GM21717 (cell line): ENCODE results near the gene INPP5E.
"Not testable (repeated sequence)": the region's sequence is repeated elsewhere in the genome, so short reads cannot be mapped to it uniquely, and the experiment has no call there.

Experiments used
- ATAC-seq: cut with Tn5 transposase; IDR thresholded peaks from one replicate; pipeline ENCODE4 v1.9.1; 2021; ENCODE audit warnings: mild to moderate bottlenecking, moderate library complexity; ENCODE audit not compliant: unreplicated experiment

INPP5E gene

GRCh38 chr9:136430588-136431234 is 8.9 kb downstream of the INPP5E start:
- no peak for ATAC-seq

GRCh38 chr9:136429683-136430491 is 9.8 kb downstream of the INPP5E start:
- ATAC-seq: no peak

DNA sequence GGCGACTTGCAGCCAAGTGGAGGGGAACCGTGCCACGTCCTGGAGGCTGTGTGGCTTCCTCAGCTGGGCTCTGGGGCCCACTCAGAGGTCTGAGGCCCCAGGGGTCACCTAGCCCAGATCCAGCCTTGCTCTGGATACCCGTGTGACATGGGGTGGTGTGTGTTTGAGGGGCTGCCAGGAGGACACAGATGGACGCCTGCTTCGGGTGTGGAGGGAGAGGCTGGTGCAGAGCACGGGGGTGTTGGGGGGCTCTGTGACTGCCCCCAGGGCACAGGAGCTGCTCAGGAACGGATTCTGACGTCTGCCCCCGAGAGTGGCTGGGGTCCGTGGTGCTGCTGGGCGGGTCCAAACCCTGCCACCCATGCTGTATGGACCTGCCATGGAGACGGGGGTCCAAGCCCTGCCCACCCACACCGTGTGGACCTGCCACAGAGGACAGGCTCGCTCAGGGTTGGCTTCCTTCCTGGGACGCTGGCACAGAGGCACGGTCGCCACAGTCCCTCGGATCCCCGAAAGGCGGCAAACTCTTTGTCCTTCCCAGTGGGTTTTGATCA is 10.5 kb downstream of the INPP5E start:
- ATAC-seq: no peak

DNA sequence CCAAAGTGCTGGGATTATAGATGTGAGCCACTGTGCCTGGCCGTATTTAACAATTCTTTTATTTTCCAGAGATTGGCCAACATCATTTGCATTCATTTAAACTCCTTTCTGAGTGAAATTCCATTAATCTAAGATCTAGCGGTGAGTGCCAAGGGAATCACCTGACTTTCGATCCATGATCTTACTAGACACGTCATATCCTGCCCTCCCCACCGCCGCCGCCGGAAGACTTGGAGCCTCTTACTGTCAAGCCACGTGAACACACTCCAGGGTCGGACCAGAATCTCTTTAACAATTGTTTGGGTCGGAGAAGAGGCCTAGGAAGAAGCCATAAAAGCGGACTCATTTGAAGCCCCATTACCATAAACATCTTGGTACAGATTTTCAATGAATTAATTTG is 12.9 kb downstream of the INPP5E start:
- ATAC-seq: no peak

DNA sequence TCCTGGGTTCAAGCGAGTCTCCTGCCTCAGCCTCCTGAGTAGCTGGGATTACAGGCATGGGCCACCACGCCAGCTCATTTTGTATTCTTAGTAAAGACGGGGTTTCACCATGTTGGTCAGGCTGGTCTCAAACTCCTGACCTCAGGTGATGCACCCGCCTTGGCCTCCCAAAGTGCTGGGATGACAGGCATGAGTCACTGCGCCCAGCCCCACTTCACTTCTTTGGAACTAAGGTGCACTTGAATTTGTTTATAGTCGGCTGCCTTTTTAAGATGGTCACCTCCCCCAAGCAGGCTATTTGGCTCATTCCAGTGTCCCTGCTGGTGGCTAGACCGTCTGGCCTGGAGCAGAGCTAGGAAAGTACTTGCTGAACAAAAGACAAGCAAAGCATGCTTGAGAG is 14.3 kb downstream of the INPP5E start:
- ATAC-seq: not testable (repeated sequence)

- no peak for ATAC-seq
These were observed 14.8 kb downstream of the INPP5E start for GRCh38 chr9:136424750-136425362.

DNA sequence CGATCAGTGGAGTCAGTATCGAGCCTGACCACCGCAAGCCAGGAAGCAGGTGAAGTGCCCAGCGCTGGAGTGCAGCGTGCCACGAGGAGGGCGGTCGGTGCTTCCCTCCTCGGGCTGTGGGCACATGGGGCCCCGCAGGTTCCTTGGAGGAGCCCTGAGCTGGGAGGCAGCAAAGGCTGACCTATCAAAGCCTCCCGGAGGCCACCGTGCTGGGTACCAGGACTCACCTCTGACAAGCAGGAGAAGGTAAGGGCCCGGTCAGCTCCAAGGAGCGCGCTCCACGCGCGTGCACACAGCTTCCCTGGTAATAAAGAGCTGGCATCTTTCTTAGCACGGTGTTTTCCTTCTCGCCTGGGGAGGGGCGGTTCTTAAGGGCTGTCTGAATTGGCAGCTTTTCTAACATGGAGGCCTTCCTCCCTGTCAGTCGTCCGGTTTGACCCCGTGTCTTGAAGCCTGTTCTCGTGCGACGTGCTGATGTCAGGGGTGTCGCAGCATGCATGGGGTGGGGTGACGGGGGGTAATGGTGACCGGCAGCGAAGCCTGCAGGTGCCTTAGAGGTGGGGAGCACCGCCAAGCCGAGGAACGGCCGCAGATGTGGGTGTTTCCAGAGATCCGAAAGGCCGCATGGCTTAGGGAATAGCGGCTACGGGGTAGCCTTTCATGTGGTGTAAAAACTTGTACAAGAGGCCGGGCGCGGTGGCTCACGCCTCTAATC is 16.1 kb downstream of the INPP5E start:
- ATAC-seq: no peak

DNA sequence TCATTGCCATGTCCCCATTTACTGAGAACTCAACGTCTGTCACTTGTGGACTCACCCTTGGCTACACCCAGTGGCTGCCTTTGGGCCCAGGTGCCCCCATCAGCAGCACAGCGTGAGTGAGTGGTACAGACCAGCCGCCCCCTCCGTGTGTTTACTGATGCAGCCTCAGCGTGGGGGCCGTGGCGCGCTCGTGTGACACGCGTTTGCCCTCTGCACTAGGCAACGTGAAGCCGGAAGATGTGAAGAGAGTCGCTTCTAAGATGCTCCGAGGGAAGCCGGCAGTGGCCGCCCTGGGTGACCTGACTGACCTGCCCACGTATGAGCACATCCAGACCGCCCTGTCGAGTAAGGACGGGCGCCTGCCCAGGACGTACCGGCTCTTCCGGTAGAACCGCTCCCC is 16.8 kb downstream of the INPP5E start:
- ATAC-seq: no peak

GRCh38 chr9:136421791-136422190 is 17.9 kb downstream of the INPP5E start:
- ATAC-seq: no peak

DNA sequence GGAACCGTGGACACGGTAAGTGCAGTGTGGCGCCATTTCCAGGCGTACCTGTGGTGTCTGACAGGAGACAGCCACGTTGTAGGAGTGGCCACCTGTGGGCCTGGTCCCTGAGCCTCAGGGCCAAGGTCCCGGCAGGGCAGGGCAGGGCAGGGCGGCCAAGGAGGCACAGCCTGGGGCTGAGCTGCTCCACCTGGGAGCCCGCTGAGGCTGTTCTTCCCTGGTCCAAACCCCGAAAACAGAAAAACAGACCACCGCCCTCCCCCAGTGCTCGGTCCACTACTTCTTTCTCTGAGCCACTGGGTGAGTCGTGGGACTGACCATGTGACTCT is 20.6 kb downstream of the INPP5E start:
- ATAC-seq: no peak

DNA sequence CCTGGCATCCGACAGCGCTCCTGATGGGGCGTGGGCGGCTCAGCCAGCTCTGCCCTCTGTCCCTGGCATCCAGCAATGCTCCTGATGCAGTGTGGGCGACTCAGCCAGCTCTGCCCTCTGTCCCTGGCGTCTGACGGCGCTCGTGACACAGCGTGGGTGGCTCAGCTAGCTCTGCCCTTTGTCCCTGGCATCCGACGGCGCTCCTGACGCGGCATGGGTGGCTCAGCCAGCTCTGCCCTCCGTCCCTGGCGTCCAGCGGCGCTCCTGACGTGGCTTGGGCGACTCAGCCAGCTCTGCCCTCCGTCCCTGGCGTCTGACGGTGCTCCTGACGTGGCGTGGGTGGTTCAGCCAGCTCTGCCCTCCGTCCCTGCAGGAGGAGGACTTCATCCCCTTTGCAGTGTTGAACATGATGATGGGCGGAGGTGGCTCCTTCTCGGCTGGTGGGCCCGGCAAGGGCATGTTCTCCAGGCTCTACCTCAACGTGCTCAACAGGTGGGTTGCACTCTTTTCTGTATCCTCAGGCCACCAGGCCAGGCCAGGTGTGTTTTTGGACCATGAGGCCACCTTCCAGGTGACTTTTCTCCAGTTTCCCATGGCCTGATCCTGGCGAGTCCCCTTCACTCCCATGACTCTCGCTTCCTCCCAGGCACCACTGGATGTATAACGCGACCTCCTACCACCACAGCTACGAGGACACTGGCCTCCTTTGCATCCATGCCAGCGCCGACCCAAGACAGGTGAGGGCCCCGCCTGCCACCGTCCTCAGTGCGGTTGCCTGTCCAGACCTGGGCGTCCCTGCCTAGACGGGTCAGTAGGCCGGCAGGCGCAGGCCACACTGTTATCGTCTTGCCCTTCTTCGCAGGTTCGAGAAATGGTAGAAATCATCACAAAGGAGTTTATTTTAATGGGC is 21.2 kb downstream of the INPP5E start:
- ATAC-seq: no peak

DNA sequence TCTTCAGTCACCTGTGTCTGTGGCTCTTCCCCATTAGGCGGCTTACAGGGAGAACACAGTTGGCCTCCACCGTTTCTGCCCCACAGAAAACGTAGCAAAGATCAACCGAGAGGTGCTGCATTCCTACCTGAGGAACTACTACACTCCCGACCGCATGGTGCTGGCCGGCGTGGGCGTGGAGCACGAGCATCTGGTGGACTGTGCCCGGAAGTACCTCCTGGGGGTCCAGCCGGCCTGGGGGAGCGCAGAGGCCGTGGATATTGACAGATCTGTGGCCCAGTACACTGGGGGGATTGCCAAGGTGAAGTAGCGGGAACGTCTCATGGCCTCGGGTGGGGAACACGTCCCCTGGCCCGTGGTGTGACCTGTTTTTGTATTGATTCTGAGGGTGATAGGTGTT is 22.7 kb downstream of the INPP5E start:
- no peak for ATAC-seq

GRCh38 chr9:136416427-136416826 is 23.2 kb downstream of the INPP5E start:
- ATAC-seq: no peak

DNA sequence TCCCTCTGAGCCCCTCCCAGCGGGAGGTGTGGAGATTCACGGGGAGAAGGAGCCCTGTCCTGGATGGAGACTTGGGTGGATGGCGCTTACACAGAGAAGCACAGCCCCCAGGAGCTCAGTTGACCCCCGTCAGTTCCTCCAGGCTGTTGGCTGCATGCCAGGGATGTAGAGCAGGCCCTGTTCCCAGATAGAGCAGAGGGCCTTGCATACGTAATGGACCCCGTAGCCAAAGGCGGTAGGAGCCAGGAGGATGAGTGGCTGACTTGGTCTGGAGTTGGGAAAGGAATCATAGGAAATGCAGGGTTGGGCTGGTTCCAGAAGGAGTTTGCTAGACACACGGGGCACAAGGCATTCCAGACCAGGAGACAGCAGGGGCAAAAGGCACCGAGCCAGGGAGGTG is 26.7 kb downstream of the INPP5E start:
- ATAC-seq: no peak

DNA sequence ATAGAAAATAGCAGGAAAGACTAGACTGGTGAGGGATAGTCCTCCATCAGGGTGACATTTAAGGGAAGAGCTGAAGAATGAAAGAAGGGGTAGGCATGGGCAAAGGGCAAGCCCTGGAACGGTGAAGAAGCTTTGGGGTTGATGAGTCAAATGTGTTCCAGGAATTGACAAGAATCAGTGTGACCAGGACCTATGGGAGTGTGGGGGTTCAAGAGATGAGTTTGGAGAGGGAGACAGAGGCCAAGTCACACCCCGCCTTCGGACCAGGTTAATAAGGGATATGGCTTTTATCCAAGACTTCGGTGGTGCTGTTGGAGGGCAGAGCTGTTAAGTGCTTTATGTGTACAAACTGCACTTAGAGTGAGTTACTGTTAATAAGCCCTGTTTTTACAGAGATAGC is 28.3 kb downstream of the INPP5E start:
- no peak for ATAC-seq

DNA sequence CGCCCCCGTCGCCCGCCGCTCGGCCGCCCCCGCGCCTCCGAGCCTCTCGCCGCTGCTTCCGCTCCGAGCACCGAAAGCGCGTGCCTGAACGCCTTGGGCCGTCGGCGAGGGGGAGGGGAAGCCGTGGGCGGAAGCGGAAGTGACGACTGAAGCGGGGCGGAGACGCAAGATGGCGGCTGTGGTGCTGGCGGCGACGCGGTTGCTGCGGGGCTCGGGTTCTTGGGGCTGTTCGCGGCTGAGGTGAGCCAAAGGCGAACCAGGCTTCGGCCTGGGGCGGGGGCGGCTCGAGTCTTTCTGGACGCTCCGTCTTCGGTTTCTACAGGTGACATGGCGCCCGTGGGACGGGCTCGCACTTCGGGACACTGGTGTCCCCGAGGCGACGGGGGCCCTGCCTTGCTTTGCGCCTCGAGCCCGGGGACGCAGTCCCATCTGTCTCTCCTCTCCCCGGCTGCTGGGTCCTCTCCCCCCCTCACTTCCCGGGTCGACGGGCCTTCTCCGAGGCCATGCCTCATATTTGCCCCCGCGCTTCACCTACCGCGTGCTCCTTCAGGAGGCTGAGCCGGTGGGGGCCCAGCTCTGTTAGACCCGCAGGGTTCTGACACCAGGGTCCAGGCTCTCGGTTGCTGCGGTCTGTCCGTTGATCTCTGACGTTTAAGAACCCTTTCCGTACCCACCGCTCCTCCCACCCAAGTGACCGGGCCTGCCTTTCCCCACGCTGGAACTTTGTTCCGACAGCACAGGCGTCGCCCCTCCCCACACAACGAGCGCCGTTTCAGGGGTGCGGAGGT is 29.0 kb downstream of the INPP5E start, which contains the start of the genes ENTR1 and PMPCA:
ENTR1 (minus strand) TSS at position 115 of the 788 bp plus-strand sequence. CDS start 217 bp downstream, outside the sequence.
PMPCA (plus strand) TSS at position 159 of the 788 bp plus-strand sequence; CDS start at position 170, 11 bp downstream.
- ATAC-seq: peak; percentile 66

- ATAC-seq: peak; percentile 22
These were observed 29.8 kb downstream of the INPP5E start for GRCh38 chr9:136409557-136410455.

DNA sequence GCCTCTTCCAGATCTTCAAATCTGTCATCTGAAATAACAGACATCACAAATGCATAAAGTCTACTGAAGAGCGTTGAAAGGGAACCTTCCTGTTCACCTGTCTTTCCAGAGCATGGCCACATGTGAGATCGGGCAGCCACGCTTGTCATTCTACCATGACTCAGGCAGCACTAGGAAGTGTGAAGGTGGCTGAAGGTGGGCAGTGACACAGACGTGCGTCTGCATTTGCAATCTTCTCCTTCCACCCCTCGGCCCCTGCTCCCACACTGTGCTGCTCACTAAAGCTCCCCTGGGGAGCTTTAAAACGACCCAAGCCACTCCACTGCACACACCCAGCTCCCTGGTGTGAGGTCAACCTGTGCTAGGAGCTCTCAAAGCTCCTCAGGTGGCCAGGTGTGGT is 31.7 kb downstream of the INPP5E start:
- no peak for ATAC-seq
